Ramos (cell line): Measurements from ENCODE around the gene DNAJB5.

Experiments
- in situ Hi-C: fragments of 300-500 bp; cut with MboI; formaldehyde crosslinking; loops from one replicate; pipeline ENCODE4 v1.14.3; 2022; ENCODE audit warnings: low sequenced_read_pairs; ENCODE audit not compliant: unreplicated experiment

Gene DNAJB5

DNA sequence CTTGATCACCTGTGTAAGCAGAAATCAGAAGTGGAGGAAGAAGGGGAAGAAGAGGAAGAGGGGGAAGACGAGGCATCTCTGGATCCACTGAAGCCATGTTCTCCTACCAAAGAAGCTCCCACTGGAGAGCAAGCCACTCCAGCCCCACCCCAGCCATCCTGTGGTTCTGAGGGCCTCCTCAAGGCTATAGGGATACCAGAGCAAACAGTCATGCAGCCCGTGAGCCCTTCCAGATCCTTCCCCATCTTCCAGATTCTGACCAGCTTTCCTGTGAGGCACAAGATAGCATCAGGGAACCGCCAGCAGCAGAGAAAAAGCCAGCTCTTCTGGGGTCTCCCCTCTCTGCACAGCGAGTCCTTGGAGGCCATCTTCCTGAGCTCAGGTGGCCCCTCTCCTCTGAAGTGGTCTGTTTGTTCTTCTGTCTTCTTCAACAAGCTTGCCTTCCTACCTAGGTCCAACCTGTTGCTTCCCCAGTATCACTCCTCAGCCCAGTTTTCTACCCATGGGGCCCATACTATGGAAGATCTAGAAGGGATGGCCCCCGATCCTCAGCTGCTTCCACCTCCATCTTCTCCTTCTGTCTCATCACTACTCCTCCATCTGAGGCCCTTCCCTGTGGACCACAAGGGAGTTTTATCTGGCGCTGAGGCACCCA lies 53.5 kb downstream of the DNAJB5 start:
- in situ Hi-C loops, result no loop called here

DNA sequence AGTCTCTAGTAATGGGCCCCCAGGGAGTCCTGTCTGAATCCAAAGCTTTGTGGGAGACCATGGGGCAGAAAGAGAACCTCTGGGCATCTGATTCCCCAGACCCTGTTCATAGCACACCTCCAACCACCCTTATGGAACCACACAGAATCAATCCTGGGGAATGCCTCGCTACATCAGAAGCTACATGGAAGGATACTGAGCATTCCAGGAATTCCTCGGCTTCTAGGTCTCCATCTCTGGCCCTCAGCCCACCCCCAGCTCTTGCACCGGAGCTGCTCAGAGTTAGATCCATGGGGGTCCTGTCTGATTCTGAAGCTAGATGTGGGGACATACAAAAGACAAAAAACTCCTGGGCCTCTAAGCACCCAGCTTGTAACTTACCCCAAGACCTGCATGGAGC lies 54.5 kb downstream of the DNAJB5 start:
- in situ Hi-C loops, result no loop called here
